Choroid plexus epithelial cell (primary cell): ENCODE results near the gene IL1RAP.

ENCODE experiments used
- DNase-seq: peaks from one replicate; pipeline ENCODE4 v3.0.0-alpha.2; 2010; ENCODE audit warnings: low read depth
- H3K4me3 ChIP-seq: 2 replicates; pipeline ENCODE4 v1.5.1; 2011; ENCODE audit warnings: low read depth, mild to moderate bottlenecking, control low read depth, low read length, moderate library complexity
- CTCF ChIP-seq: conservative IDR thresholded peaks from 2 replicates; pipeline ENCODE4 v1.5.1; 2011; ENCODE audit warnings: low read depth, mild to moderate bottlenecking, control low read depth, inconsistent platforms, low read length, moderate library complexity

The IL1RAP gene

GRCh38 chr3:190519886-190520285 is 6.0 kb downstream of the IL1RAP start:
- no peak for TF ChIP-seq CTCF
- no peak overlapping the region for H3K4me3 ChIP-seq
- DNase-seq, result no peak

- TF ChIP-seq CTCF, result no peak
- DNase-seq, result no peak
- H3K4me3 ChIP-seq, result no peak overlapping the region
Measured at GRCh38 chr3:190521998-190522397, 8.1 kb downstream of the IL1RAP start.

- TF ChIP-seq CTCF, result no peak
Measured at GRCh38 chr3:190522621-190523222, 8.8 kb downstream of the IL1RAP start.

GRCh38 chr3:190524942-190525341 is 11.1 kb downstream of the IL1RAP start:
- DNase-seq, result no peak
- no peak for TF ChIP-seq CTCF
- H3K4me3 ChIP-seq, result no peak overlapping the region

More at GRCh38 chr3:190522621-190523222, 8.8 kb downstream of the IL1RAP start:
- DNase-seq, result no peak
- H3K4me3 ChIP-seq, result no peak overlapping the region

- DNase-seq, result no peak
- TF ChIP-seq CTCF, result no peak
- no peak overlapping the region for H3K4me3 ChIP-seq
Measured at GRCh38 chr3:190525634-190526033, 11.7 kb downstream of the IL1RAP start.

- H3K4me3 ChIP-seq, result no peak overlapping the region
- peak; percentile 75 for DNase-seq
- TF ChIP-seq CTCF, result no peak
Measured at GRCh38 chr3:190526787-190527762, 13.2 kb downstream of the IL1RAP start.
